Esophagus squamous epithelium (tissue), 4 donors: Measurements from ENCODE around the gene NT5DC1.

Experiments
- CTCF ChIP-seq, 6 experiments: fragments of 450-650 bp in 4 of 6; fragments of 200-600 bp in 2 of 6; sonication (generic) in 2 of 6; IDR thresholded peaks; one replicate each; pipeline ENCODE4 v1.5.1; 2016 to 2019; ENCODE audit warnings: antibody characterized with exemption in 6 of 6, mild to moderate bottlenecking in 4 of 6, moderate library complexity in 4 of 6
- POLR2A ChIP-seq, 4 donors: fragments of 450-650 bp; IDR thresholded peaks; one replicate each; pipeline ENCODE4 v1.6.1; 2017; ENCODE audit warnings: antibody characterized with exemption in 4 of 4, mild to moderate bottlenecking in 4 of 4, moderate library complexity in 3 of 4

- TF ChIP-seq POLR2A (IDR thresholded peaks at IDR 0.05), result no peak
- TF ChIP-seq CTCF (IDR thresholded peaks at IDR 0.05), result no peak
These were observed 19.8 kb downstream of the NT5DC1 start for GRCh38 chr6:116120430-116120829.
